ENCODE data around the gene KIAA0232.

GRCh38 chr4:6752486-6752829, 30.1 kb upstream of the KIAA0232 start:
- TF ChIP-seq CTCF (IDR thresholded peaks at IDR 0.05; ENCODE audit: low read depth, low read length, poor library complexity, severe bottlenecking) (no peak), EZH2phosphoT487 (IDR thresholded peaks at IDR 0.05; ENCODE audit: borderline replicate concordance, low read length) (no peak)
